Tibial nerve (tissue), 4 donors: ENCODE measurements around the gene MYPN.

Experiments used
- EP300 ChIP-seq, 2 donors: sonication (generic); formaldehyde crosslinking; IDR thresholded peaks; one replicate each; pipeline ENCODE4 v1.6.1; 2017; ENCODE audit warnings: antibody characterized with exemption in 2 of 2, mild to moderate bottlenecking in 1 of 2
- POLR2A ChIP-seq, 2 donors: fragments of 450-650 bp; IDR thresholded peaks; one replicate each; pipeline ENCODE4 v1.6.1; 2017; ENCODE audit warnings: antibody characterized with exemption in 2 of 2, mild to moderate bottlenecking in 2 of 2, moderate library complexity in 2 of 2
- TF ChIP-seq, protein P1 (sequence below), 5 experiments: fragments of 200-600 bp in 3 of 5; fragments of 450-650 bp in 2 of 5; sonication (generic) in 3 of 5; IDR thresholded peaks; one replicate each; pipeline ENCODE4 v1.5.1; 2016 to 2019; ENCODE audit warnings: antibody characterized with exemption in 5 of 5, mild to moderate bottlenecking in 3 of 5, moderate library complexity in 2 of 5

DNA sequence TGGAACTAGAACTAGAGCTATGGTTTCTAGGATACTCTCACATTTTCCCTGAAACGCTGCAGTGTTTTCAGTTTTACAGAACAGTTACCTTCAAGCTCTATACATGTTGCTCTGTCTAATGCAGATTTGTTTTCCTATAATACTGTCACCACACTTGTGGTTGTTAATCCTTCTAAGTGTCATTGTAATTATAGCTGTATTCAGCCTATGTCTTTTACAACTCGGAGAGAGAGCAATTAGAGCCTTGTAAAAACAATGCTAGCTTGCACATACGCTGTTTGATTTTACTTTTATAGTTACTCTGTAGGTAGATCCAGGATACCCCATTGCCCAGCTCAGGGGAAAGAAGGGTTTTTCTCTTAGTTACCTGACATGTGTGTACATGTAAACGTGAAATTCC lies 67.5 kb downstream of the MYPN start:
- TF ChIP-seq POLR2A (IDR thresholded peaks at IDR 0.05): no peak
- TF ChIP-seq, protein P1, sequence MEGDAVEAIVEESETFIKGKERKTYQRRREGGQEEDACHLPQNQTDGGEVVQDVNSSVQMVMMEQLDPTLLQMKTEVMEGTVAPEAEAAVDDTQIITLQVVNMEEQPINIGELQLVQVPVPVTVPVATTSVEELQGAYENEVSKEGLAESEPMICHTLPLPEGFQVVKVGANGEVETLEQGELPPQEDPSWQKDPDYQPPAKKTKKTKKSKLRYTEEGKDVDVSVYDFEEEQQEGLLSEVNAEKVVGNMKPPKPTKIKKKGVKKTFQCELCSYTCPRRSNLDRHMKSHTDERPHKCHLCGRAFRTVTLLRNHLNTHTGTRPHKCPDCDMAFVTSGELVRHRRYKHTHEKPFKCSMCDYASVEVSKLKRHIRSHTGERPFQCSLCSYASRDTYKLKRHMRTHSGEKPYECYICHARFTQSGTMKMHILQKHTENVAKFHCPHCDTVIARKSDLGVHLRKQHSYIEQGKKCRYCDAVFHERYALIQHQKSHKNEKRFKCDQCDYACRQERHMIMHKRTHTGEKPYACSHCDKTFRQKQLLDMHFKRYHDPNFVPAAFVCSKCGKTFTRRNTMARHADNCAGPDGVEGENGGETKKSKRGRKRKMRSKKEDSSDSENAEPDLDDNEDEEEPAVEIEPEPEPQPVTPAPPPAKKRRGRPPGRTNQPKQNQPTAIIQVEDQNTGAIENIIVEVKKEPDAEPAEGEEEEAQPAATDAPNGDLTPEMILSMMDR (IDR thresholded peaks at IDR 0.05): no peak
- TF ChIP-seq EP300 (IDR thresholded peaks at IDR 0.05): no peak
